Hepatocyte (in vitro differentiated cells): ENCODE data around the gene ZFP91.

ENCODE experiments used
- CTCF ChIP-seq: fragments of 200-600 bp; sonication (generic); IDR thresholded peaks from 2 replicates; pipeline ENCODE4 v1.5.1; 2016; ENCODE audit warnings: antibody characterized with exemption, mild to moderate bottlenecking; ENCODE audit not compliant: poor library complexity
- EZH2 ChIP-seq: fragments of 200-600 bp; sonication (generic); IDR thresholded peaks from 2 replicates; pipeline ENCODE4 v1.6.1; 2016; ENCODE audit warnings: antibody characterized with exemption, mild to moderate bottlenecking, borderline replicate concordance

- no peak for TF ChIP-seq CTCF
- TF ChIP-seq EZH2, result no peak
Observed at GRCh38 chr11:58625086-58625485, 46.2 kb downstream of the ZFP91 start.
